ENCODE data around the gene EPX. TPM values are rescaled to one million over a fixed set of nuclear protein-coding genes. Genes with fewer than 3 reads are reported as not detected.

EPX gene
- total and polyA plus RNA-seq, 2 of the 4 experiments (the other 2 are of a cell fraction) = not detected

GRCh38 chr17:58248955-58249269 lies 56.4 kb downstream of the EPX start:
- Histone ChIP-seq H4K5ac (ENCODE audit: low read depth, low read length) (no peak overlapping the region), H3K4me3 (ENCODE audit: insufficient read depth, low read depth, low read length) (peak overlapping the region; percentile 69; the same call in 1 of the 2 replicates), H3K36me3 (ENCODE audit: control insufficient read depth, insufficient read depth, low read length) (no peaks in the 10 kb centered on the region), H2AK9ac (replicated peaks; ENCODE audit: low read depth, low read length, poor library complexity) (no peak overlapping the region), H3K9ac (ENCODE audit: low read depth, low read length) (no peak overlapping the region), H4K8ac (ENCODE audit: low read depth in 2 of 2, low read length in 2 of 2) (no peak overlapping the region), H4K20me1 (ENCODE audit: insufficient read depth, low read length) (no peaks in the 10 kb centered on the region), H2AK5ac (ENCODE audit: low read depth, low read length) (no peak overlapping the region), H2BK15ac (ENCODE audit: low read depth, low read length) (no peak overlapping the region), H2BK20ac (ENCODE audit: low read depth, low read length) (no peak overlapping the region), H3K56ac (ENCODE audit: extremely low read depth, insufficient read depth, low read length) (no peak overlapping the region), H3K79me1 (ENCODE audit: low read depth in 1 of 2, low read length in 2 of 2) (no peaks in the 10 kb centered on the region), H4K91ac (ENCODE audit: insufficient read depth, low read depth, low read length) (no peak overlapping the region), H3K14ac (replicated peaks; ENCODE audit: low read depth, low read length) (no peak overlapping the region), H2BK5ac (ENCODE audit: low read depth, low read length, poor library complexity, severe bottlenecking) (no peak overlapping the region), H3K27me3 (ENCODE audit: control insufficient read depth, insufficient read depth, low read length) (peaks cover 61% of the 10 kb centered on the region), H3K4me2 (ENCODE audit: low read depth, low read length) (peak overlapping the region; percentile 91), H3K23ac (ENCODE audit: low read depth, low read length) (no peak overlapping the region; the same call in 1 of the 2 replicates), H3K4me1 (ENCODE audit: control insufficient read depth, insufficient read depth, low read length) (no peaks in the 10 kb centered on the region), H2BK120ac (ENCODE audit: low read depth, low read length) (no peak overlapping the region), H2AFZ (replicated peaks; ENCODE audit: low read length, poor library complexity) (peak overlapping the region; percentile 95), H3K27ac (ENCODE audit: insufficient read depth, low read length) (no peak overlapping the region), H3K4ac (ENCODE audit: low read depth, low read length) (no peak overlapping the region), H3K18ac (ENCODE audit: low read depth, low read length) (no peak overlapping the region), H3K9me3 (ENCODE audit: control insufficient read depth, insufficient read depth, low read length) (no peaks in the 10 kb centered on the region), H3K9me1 (ENCODE audit: insufficient read depth, low read length) (no peaks in the 10 kb centered on the region)
- ChIA-PET CTCF (interaction anchor here (0.6 to 1.8 kb wide), 2 partner anchors 9 to 169 kb away, joined by 3 to 6 read pairs; partner anchors contain the start of gene RNF43), POLR2A (ENCODE audit: unreplicated experiment) (no interaction called here)
- no peak for TF ChIP-seq RAD21 (IDR thresholded peaks at IDR 0.05; ENCODE audit: low read length)
- TF ChIP-seq MAFK (IDR thresholded peaks at IDR 0.05; ENCODE audit: low read depth, low read length) = no peak
- no peak for TF ChIP-seq RFX5 (IDR thresholded peaks at IDR 0.05; ENCODE audit: low read depth, low read length)
- TF ChIP-seq SMC3 (IDR thresholded peaks at IDR 0.05; ENCODE audit: low read depth, low read length) = no peak
- no peak for TF ChIP-seq BHLHE40 (IDR thresholded peaks at IDR 0.05; ENCODE audit: low read depth, low read length)
- TF ChIP-seq ELK1 (IDR thresholded peaks at IDR 0.05; ENCODE audit: borderline replicate concordance, low read depth, low read length) = no peak
- no peak for TF ChIP-seq USF2 (IDR thresholded peaks at IDR 0.05; ENCODE audit: low read depth, low read length)
- TF ChIP-seq POLR2A (IDR thresholded peaks at IDR 0.05; ENCODE audit: low read depth, low read length) = no peak
- TF ChIP-seq MAZ (IDR thresholded peaks at IDR 0.05; ENCODE audit: borderline replicate concordance, low read depth, low read length) = no peak
- TF ChIP-seq CTCF (conservative IDR thresholded peaks at IDR 0.05; ENCODE audit: low read depth, low read length) = no peak
- no peak for TF ChIP-seq CHD1 (IDR thresholded peaks at IDR 0.05; ENCODE audit: low read depth, low read length)
- TF ChIP-seq RCOR1 (IDR thresholded peaks at IDR 0.05; ENCODE audit: insufficient replicate concordance, low read length) = no peak
- no peak for TF ChIP-seq FOS (IDR thresholded peaks at IDR 0.05; ENCODE audit: low read depth, low read length)
- no peak for TF ChIP-seq CEBPB (IDR thresholded peaks at IDR 0.05; ENCODE audit: low read depth, low read length)
- TF ChIP-seq NFE2L2 (IDR thresholded peaks at IDR 0.05; ENCODE audit: low read depth, low read length) = no peak
- no peak for TF ChIP-seq MXI1 (IDR thresholded peaks at IDR 0.05; ENCODE audit: borderline replicate concordance, low read depth, low read length)
- BruUV-seq (replicated peaks) = no TSS peak
- no peak for ATAC-seq (ENCODE audit: low read depth)
- in situ Hi-C loops (cut with MboI; ENCODE audit: low sequenced_read_pairs) = no loop called here
- intact Hi-C loops (cut with micrococcal nuclease) = loop anchor here (2.0 kb wide), 1 partner anchor 198 kb away; no protein-coding TSS in a partner anchor
- 0% methylated on average over 1 of the region's 10 CpGs; no CpG with 5 or more reads in 1 of the 2 experiments for WGBS, 2 experiments (ENCODE audit: extremely low coverage in 2 of 2, insufficient read length in 1 of 2)
- dilution Hi-C loops (cut with HindIII; ENCODE audit: low sequenced_read_pairs, unreplicated experiment) = no loop called here
- DNase-seq = no peak
